NCI-H1092 (cell line): Measurements from ENCODE around the gene B4GALNT3.

Experiments used
- DNase-seq: peaks from one replicate; lab custom pipeline; 2025; lab: John Stamatoyannopoulos, UW

B4GALNT3 gene

GRCh38 chr12:509500-509899 is 49.8 kb downstream of the B4GALNT3 start:
- no peak for DNase-seq

- no peak for DNase-seq
Observed at GRCh38 chr12:510071-510825, 50.5 kb downstream of the B4GALNT3 start.

- DNase-seq, result no peak
Observed at GRCh38 chr12:512933-513332, 53.2 kb downstream of the B4GALNT3 start.

GRCh38 chr12:513446-513845 is 53.7 kb downstream of the B4GALNT3 start:
- no peak for DNase-seq

- DNase-seq, result no peak
Observed at GRCh38 chr12:517538-517937, 57.8 kb downstream of the B4GALNT3 start.

GRCh38 chr12:520119-520518 is 60.4 kb downstream of the B4GALNT3 start:
- no peak for DNase-seq

GRCh38 chr12:522692-523378 is 63.1 kb downstream of the B4GALNT3 start:
- no peak for DNase-seq

- DNase-seq, result no peak
Observed at GRCh38 chr12:524167-524951, 64.6 kb downstream of the B4GALNT3 start.

GRCh38 chr12:526089-526488 is 66.3 kb downstream of the B4GALNT3 start:
- no peak for DNase-seq

GRCh38 chr12:527241-527640 is 67.5 kb downstream of the B4GALNT3 start:
- no peak for DNase-seq

GRCh38 chr12:527729-528128 is 68.0 kb downstream of the B4GALNT3 start:
- DNase-seq, result no peak

- no peak for DNase-seq
Observed at GRCh38 chr12:530308-530707, 70.6 kb downstream of the B4GALNT3 start.

- no peak for DNase-seq
Observed at GRCh38 chr12:530821-531220, 71.1 kb downstream of the B4GALNT3 start.

- no peak for DNase-seq
Observed at GRCh38 chr12:531951-532585, 72.3 kb downstream of the B4GALNT3 start.

GRCh38 chr12:532908-533565 is 73.3 kb downstream of the B4GALNT3 start:
- no peak for DNase-seq

- no peak for DNase-seq
Observed at GRCh38 chr12:533718-534117, 74.0 kb downstream of the B4GALNT3 start.

- DNase-seq, result no peak
Observed at GRCh38 chr12:534216-534615, 74.5 kb downstream of the B4GALNT3 start.

- no peak for DNase-seq
Observed at GRCh38 chr12:535396-535795, 75.7 kb downstream of the B4GALNT3 start.

- no peak for DNase-seq
Observed at GRCh38 chr12:536751-537245, 77.1 kb downstream of the B4GALNT3 start.

- DNase-seq, result no peak
Observed at GRCh38 chr12:537772-538171, 78.0 kb downstream of the B4GALNT3 start.

- peak; percentile 44 for DNase-seq
Observed at GRCh38 chr12:538731-539539, 79.2 kb downstream of the B4GALNT3 start.
